Measurements from ENCODE around the gene MUC20. TPM values are rescaled to one million over a fixed set of nuclear protein-coding genes. Genes with fewer than 3 reads are reported as not detected.

The MUC20 gene
- total RNA-seq, 1 donor from 2014 or later: 0.17 TPM

- no peak overlapping the region for H3K27ac Mint-ChIP-seq
- peaks cover 39% of the 10 kb centered on the region for H3K4me1 ChIP-seq
- TF ChIP-seq EZH2phosphoT487 (IDR thresholded peaks at IDR 0.05) (no peak), CTCF (IDR thresholded peaks at IDR 0.05) (no peak), EZH2 (IDR thresholded peaks at IDR 0.05) (no peak)
- no peak overlapping the region for H2AFZ ChIP-seq (replicated peaks)
- H3K27ac ChIP-seq: no peak overlapping the region
- H3K9me3 Mint-ChIP-seq: peaks cover 5% of the 10 kb centered on the region
- H3K9ac ChIP-seq: no peak overlapping the region
- H3K4me1 Mint-ChIP-seq: peaks cover 28% of the 10 kb centered on the region
- no peaks in the 10 kb centered on the region for H3K9me3 ChIP-seq (ENCODE audit: low read depth)
- no peaks in the 10 kb centered on the region for H3K79me2 ChIP-seq (ENCODE audit: low read depth)
- no peaks in the 10 kb centered on the region for H3K36me3 ChIP-seq
- no peaks in the 10 kb centered on the region for H3K27me3 ChIP-seq
- no peak overlapping the region for H3K4me2 ChIP-seq
- H3K36me3 Mint-ChIP-seq: peaks cover 16% of the 10 kb centered on the region
- peaks cover 5% of the 10 kb centered on the region for H3K27me3 Mint-ChIP-seq (ENCODE audit: insufficient read depth, low read depth)
- H4K20me1 ChIP-seq (ENCODE audit: low read depth): peaks cover 9% of the 10 kb centered on the region
- no peak overlapping the region for H3K4me3 ChIP-seq
- DNase-seq (ENCODE audit: low spot score): no peak
- H3K4me3 Mint-ChIP-seq: no peak overlapping the region
- peaks cover 45% of the 10 kb centered on the region for H3F3A ChIP-seq (ENCODE audit: low read depth)
These were observed 20.5 kb upstream of the MUC20 start for GRCh38 chr3:195700319-195700718.

- Histone ChIP-seq H3K27me3 (no peaks in the 10 kb centered on the region), H3K79me2 (ENCODE audit: low read depth) (no peaks in the 10 kb centered on the region), H3K4me3 (no peak overlapping the region), H3K9me3 (ENCODE audit: low read depth) (no peaks in the 10 kb centered on the region), H3F3A (ENCODE audit: low read depth) (peaks cover 41% of the 10 kb centered on the region), H3K36me3 (no peaks in the 10 kb centered on the region), H3K4me2 (no peak overlapping the region), H4K20me1 (ENCODE audit: low read depth) (peaks cover 9% of the 10 kb centered on the region), H3K9ac (no peak overlapping the region), H3K27ac (no peak overlapping the region), H3K4me1 (peaks cover 34% of the 10 kb centered on the region), H2AFZ (replicated peaks) (no peak overlapping the region)
- no peak for DNase-seq (ENCODE audit: low spot score)
- Mint-ChIP-seq H3K4me3 (no peak overlapping the region), H3K27me3 (ENCODE audit: insufficient read depth, low read depth) (peaks cover 2% of the 10 kb centered on the region), H3K4me1 (peaks cover 24% of the 10 kb centered on the region), H3K9me3 (peaks cover 3% of the 10 kb centered on the region), H3K27ac (no peak overlapping the region), H3K36me3 (peaks cover 11% of the 10 kb centered on the region)
- TF ChIP-seq EZH2phosphoT487 (IDR thresholded peaks at IDR 0.05) (no peak), EZH2 (IDR thresholded peaks at IDR 0.05) (no peak), CTCF (IDR thresholded peaks at IDR 0.05) (no peak)
These were observed 19.5 kb upstream of the MUC20 start for GRCh38 chr3:195701042-195701915.

- Mint-ChIP-seq H3K27ac (no peak overlapping the region), H3K36me3 (peaks cover 4% of the 10 kb centered on the region), H3K4me1 (peaks cover 2% of the 10 kb centered on the region), H3K4me3 (no peak overlapping the region), H3K9me3 (peaks cover 3% of the 10 kb centered on the region), H3K27me3 (ENCODE audit: insufficient read depth, low read depth) (no peaks in the 10 kb centered on the region)
- Histone ChIP-seq H3K4me3 (no peak overlapping the region), H3K27ac (no peak overlapping the region), H4K20me1 (ENCODE audit: low read depth) (peaks cover 2% of the 10 kb centered on the region), H3F3A (ENCODE audit: low read depth) (peaks cover 16% of the 10 kb centered on the region), H3K9me3 (ENCODE audit: low read depth) (no peaks in the 10 kb centered on the region), H3K9ac (no peak overlapping the region), H2AFZ (replicated peaks) (no peak overlapping the region), H3K27me3 (no peaks in the 10 kb centered on the region), H3K4me1 (peaks cover 10% of the 10 kb centered on the region), H3K79me2 (ENCODE audit: low read depth) (no peaks in the 10 kb centered on the region), H3K36me3 (no peaks in the 10 kb centered on the region), H3K4me2 (no peak overlapping the region)
- TF ChIP-seq CTCF (IDR thresholded peaks at IDR 0.05) (no peak), EZH2phosphoT487 (IDR thresholded peaks at IDR 0.05) (no peak), EZH2 (IDR thresholded peaks at IDR 0.05) (no peak)
- no peak for DNase-seq (ENCODE audit: low spot score)
These were observed 17.0 kb upstream of the MUC20 start for GRCh38 chr3:195703776-195704175.
